Natural killer cell (primary cell): ENCODE data around the gene FLRT2. TPM values are rescaled to one million over a fixed set of nuclear protein-coding genes. Genes with fewer than 3 reads are reported as not detected.

Experiments used
- ATAC-seq, 3 donors: fragments of 150-1000 bp in 2 of 3; fragments of 200-7000 bp in 1 of 3; cut with Tn5 transposase; 1 replicate in 1 of 3; 2 replicates in 2 of 3; pipeline ENCODE4 v1.10.0; 2021; ENCODE audit warnings: mild to moderate bottlenecking in 2 of 3, moderate library complexity in 2 of 3
- DNase-seq, 2 donors: peaks; one replicate each; pipeline versions ENCODE4 v3.0.0 to v3.0.0-alpha.2; 2013 to 2021; ENCODE audit warnings: mixed read lengths in 1 of 2
- H3K27ac ChIP-seq: one replicate; pipeline ENCODE4 v1.5.1; 2013; ENCODE audit warnings: mild to moderate bottlenecking, low read length
- H3K27me3 ChIP-seq: one replicate; pipeline ENCODE4 v1.6.1; 2013; ENCODE audit warnings: low read length; ENCODE audit not compliant: control insufficient read depth, insufficient read depth
- H3K36me3 ChIP-seq: one replicate; pipeline ENCODE4 v1.6.1; 2013; ENCODE audit warnings: low read length; ENCODE audit not compliant: control insufficient read depth, insufficient read depth
- H3K4me1 ChIP-seq: one replicate; pipeline ENCODE4 v1.6.1; 2013; ENCODE audit warnings: low read length; ENCODE audit not compliant: control insufficient read depth, insufficient read depth
- H3K4me3 ChIP-seq: one replicate; pipeline ENCODE4 v1.5.1; 2013; ENCODE audit warnings: low read length
- H3K9me3 ChIP-seq: one replicate; pipeline ENCODE4 v1.6.1; 2013; ENCODE audit warnings: low read length; ENCODE audit not compliant: control insufficient read depth, insufficient read depth
- H3K27ac Mint-ChIP-seq, 2 donors: one replicate each; pipeline ENCODE4 v1.8.0; 2022; ENCODE audit warnings: mild to moderate bottlenecking in 2 of 2, mixed read lengths in 2 of 2, moderate library complexity in 1 of 2
- H3K27me3 Mint-ChIP-seq, 2 donors: one replicate each; pipeline ENCODE4 v1.8.0; 2022; ENCODE audit warnings: low read depth in 2 of 2, mixed read lengths in 2 of 2
- H3K36me3 Mint-ChIP-seq: one replicate; pipeline ENCODE4 v1.8.0; 2022; ENCODE audit warnings: mixed read lengths
- H3K4me1 Mint-ChIP-seq, 2 donors: one replicate each; pipeline ENCODE4 v1.8.0; 2022; ENCODE audit warnings: mixed read lengths in 2 of 2
- H3K4me3 Mint-ChIP-seq: one replicate; pipeline ENCODE4 v1.8.0; 2022; ENCODE audit warnings: mild to moderate bottlenecking, moderate library complexity, mixed read lengths
- H3K9me3 Mint-ChIP-seq, 2 donors: one replicate each; pipeline ENCODE4 v1.8.0; 2022; ENCODE audit warnings: mixed read lengths in 2 of 2
- WGBS: methylation state at CpG from one replicate; pipeline ENCODE4 v1.1.7; 2013; ENCODE audit warnings: missing lambda C conversion rate; ENCODE audit not compliant: insufficient coverage; 5-methylcytosine and 5-hydroxymethylcytosine counted together
- intact Hi-C: fragments of 100-400 bp; cut with micrococcal nuclease; formaldehyde crosslinking; loops from one replicate; pipeline ENCODE4 v1.14.2; 2022
- total RNA-seq, 4 donors: library from RNA; stranded (reverse); fragments of 120-200 nt in 1 of 4; gene quantifications; one replicate each; pipeline versions ENCODE4 v1.2.3 to v1.2.4, GENCODE V29; 2013 to 2022
- TF ChIP-seq, protein P1 (sequence below): fragments of 200-600 bp; IDR thresholded peaks from one replicate; pipeline ENCODE4 v1.8.0; 2022; ENCODE audit warnings: antibody characterized with exemption

FLRT2 gene
- total RNA-seq, 3 donors from 2014 or later (not counting 1 experiment from before 2014, with no cell fraction given): not detected

DNA sequence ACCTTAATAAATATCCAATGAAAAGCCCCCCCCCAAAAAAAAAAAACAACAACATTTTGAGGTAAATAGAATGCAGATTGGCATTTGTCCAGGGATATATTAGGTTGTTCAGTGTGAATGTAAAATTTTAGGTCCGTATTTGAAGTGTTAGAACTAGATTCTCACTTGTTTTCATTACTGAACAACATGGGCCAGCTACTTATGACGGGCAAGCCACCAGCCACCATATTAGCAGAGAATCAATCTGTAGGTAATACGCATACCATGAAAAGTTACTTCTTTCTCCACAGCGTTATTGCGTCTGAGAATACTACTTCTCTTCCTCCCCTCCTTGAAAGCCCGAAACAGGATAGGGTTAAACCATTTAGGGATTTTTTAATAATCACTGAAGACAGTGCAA is 5.4 kb downstream of the FLRT2 start:
- H3K4me1 ChIP-seq: peaks cover 20% of the 10 kb centered on the region
- no peaks in the 10 kb centered on the region for H3K36me3 Mint-ChIP-seq
- H3K27ac Mint-ChIP-seq: no peak overlapping the region
- DNase-seq (no peak), ATAC-seq (no peak)
- peaks cover 24% of the 10 kb centered on the region for H3K27me3 ChIP-seq
- H3K27me3 Mint-ChIP-seq: peaks cover 47 to 63% of the 10 kb centered on the region in 2 donors
- intact Hi-C loops: no loop called here
- no peak overlapping the region for H3K4me3 Mint-ChIP-seq
- H3K4me3 ChIP-seq: no peak overlapping the region
- TF ChIP-seq, protein P1, sequence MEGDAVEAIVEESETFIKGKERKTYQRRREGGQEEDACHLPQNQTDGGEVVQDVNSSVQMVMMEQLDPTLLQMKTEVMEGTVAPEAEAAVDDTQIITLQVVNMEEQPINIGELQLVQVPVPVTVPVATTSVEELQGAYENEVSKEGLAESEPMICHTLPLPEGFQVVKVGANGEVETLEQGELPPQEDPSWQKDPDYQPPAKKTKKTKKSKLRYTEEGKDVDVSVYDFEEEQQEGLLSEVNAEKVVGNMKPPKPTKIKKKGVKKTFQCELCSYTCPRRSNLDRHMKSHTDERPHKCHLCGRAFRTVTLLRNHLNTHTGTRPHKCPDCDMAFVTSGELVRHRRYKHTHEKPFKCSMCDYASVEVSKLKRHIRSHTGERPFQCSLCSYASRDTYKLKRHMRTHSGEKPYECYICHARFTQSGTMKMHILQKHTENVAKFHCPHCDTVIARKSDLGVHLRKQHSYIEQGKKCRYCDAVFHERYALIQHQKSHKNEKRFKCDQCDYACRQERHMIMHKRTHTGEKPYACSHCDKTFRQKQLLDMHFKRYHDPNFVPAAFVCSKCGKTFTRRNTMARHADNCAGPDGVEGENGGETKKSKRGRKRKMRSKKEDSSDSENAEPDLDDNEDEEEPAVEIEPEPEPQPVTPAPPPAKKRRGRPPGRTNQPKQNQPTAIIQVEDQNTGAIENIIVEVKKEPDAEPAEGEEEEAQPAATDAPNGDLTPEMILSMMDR: no peak
- H3K9me3 ChIP-seq: no peaks in the 10 kb centered on the region
- 70% methylated on average over 5 of the region's 6 CpGs for WGBS
- no peaks in the 10 kb centered on the region for H3K36me3 ChIP-seq
- H3K9me3 Mint-ChIP-seq: no peaks in the 10 kb centered on the region
- H3K4me1 Mint-ChIP-seq: peaks cover 19 to 27% of the 10 kb centered on the region in 2 donors
- no peak overlapping the region for H3K27ac ChIP-seq

DNA sequence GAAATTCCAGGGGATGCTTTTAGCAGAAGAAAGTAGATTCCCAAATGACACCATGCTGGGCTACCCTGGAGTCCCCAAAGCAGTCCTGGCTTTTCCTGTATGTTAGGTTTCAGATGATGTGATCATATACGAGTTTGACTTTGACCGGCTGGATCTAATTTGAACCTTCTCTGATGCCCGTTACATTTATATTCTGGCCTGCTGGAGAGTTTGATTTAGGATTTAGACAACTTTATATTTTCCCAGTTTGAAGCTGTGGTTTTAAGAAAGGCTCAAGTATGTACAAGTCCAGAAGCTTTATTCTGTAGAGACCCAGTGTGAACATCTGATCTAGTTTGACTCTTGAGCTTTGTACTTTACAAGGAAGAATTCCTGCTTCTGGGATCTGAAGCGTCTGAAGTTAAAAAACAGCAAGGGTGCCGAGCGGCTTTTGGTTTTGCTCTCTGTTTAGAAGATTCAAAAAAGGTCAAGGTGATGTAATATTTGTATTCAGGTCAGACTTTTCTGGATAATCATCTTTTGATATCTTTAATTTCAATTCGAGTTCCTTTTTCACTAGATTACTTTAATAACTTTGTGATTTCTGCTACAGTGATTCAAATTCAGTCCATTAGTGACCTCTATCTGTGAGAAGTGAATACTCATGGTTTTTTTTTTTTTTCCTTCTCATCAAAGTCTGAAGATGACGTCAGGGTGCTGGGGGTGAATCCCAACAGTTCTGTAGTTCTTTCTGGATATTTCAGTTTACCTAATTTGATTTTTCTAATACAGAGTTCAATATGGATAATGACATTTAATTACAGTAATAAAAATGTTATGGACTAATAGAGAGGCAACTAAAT is 6.3 kb downstream of the FLRT2 start:
- peaks cover 18% of the 10 kb centered on the region for H3K27me3 ChIP-seq
- peaks cover 14 to 20% of the 10 kb centered on the region in 2 donors for H3K4me1 Mint-ChIP-seq
- H3K27ac Mint-ChIP-seq: no peak overlapping the region
- intact Hi-C loops: no loop called here
- no peak for DNase-seq
- peaks cover 41 to 55% of the 10 kb centered on the region in 2 donors for H3K27me3 Mint-ChIP-seq
- H3K9me3 ChIP-seq: no peaks in the 10 kb centered on the region
- H3K4me3 ChIP-seq: no peak overlapping the region
- TF ChIP-seq, protein P1: no peak
- no peaks in the 10 kb centered on the region for H3K36me3 ChIP-seq
- no peaks in the 10 kb centered on the region for H3K9me3 Mint-ChIP-seq
- no peak overlapping the region for H3K4me3 Mint-ChIP-seq
- ATAC-seq: no peak
- no peaks in the 10 kb centered on the region for H3K36me3 Mint-ChIP-seq
- WGBS: 80% methylated on average over 6 of the region's 8 CpGs
- peaks cover 17% of the 10 kb centered on the region for H3K4me1 ChIP-seq
- H3K27ac ChIP-seq: no peak overlapping the region

DNA sequence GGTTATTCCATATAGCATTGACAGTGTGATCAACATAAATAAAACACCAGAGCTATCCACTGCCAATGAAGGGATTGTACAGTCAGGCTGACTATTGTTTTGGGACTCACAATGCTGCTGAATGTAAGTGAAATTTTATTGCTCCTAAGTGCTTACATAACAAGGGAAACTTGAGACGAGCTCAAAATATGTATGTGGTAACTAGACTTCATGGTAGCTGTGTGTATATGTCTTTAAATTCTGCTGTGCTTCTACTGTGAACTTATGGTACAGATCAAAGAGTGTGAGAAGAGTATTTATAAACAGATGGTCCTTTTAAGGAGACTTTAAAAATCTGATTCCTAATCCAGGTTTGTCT is 6.9 kb downstream of the FLRT2 start:
- ATAC-seq (no peak), DNase-seq (no peak)
- Mint-ChIP-seq H3K27ac (no peak overlapping the region), H3K36me3 (no peaks in the 10 kb centered on the region), H3K27me3 (peaks cover 36 to 49% of the 10 kb centered on the region in 2 donors), H3K9me3 (no peaks in the 10 kb centered on the region), H3K4me3 (no peak overlapping the region), H3K4me1 (peaks cover 11 to 16% of the 10 kb centered on the region in 2 donors)
- TF ChIP-seq, protein P1: no peak
- no peak overlapping the region for H3K27ac ChIP-seq
- no peaks in the 10 kb centered on the region for H3K36me3 ChIP-seq
- intact Hi-C loops: no loop called here
- H3K27me3 ChIP-seq: peaks cover 13% of the 10 kb centered on the region
- WGBS: 44% methylated on average over 1 of the region's 1 CpG
- peaks cover 11% of the 10 kb centered on the region for H3K4me1 ChIP-seq
- H3K4me3 ChIP-seq: no peak overlapping the region
- no peaks in the 10 kb centered on the region for H3K9me3 ChIP-seq
